Measurements from ENCODE around the gene TNNC1.

TNNC1 gene

GRCh38 chr3:52453496-52454249, at the start of gene TNNC1:
TSS of gene TNNC1 (minus strand) at chr3:52454041. CDS start at chr3:52454015, 26 bp downstream.
- DNase-seq: no peak

- DNase-seq: no peak
Measured at GRCh38 chr3:52502808-52503350, 49.0 kb upstream of the TNNC1 start.

- no peak for DNase-seq
Measured at GRCh38 chr3:52502001-52502400, 48.2 kb upstream of the TNNC1 start.

- no peak for DNase-seq
Measured at GRCh38 chr3:52501046-52501445, 47.2 kb upstream of the TNNC1 start.

- no peak for DNase-seq
Measured at GRCh38 chr3:52498137-52499054, 44.6 kb upstream of the TNNC1 start.

- DNase-seq: no peak
Measured at GRCh38 chr3:52495777-52496602, 42.1 kb upstream of the TNNC1 start.

GRCh38 chr3:52494886-52495495, 41.1 kb upstream of the TNNC1 start, which contains the start of gene STAB1:
TSS of gene STAB1 (plus strand) at chr3:52495338. CDS start at chr3:52495414, 76 bp downstream.
- no peak for DNase-seq

GRCh38 chr3:52494445-52494844, 40.6 kb upstream of the TNNC1 start:
- no peak for DNase-seq

GRCh38 chr3:52493232-52494017, 39.6 kb upstream of the TNNC1 start:
- DNase-seq: no peak

- no peak for DNase-seq
Measured at GRCh38 chr3:52492059-52492458, 38.2 kb upstream of the TNNC1 start.

- DNase-seq: no peak
Measured at GRCh38 chr3:52490939-52491526, 37.2 kb upstream of the TNNC1 start.

- no peak for DNase-seq
Measured at GRCh38 chr3:52490035-52490938, 36.4 kb upstream of the TNNC1 start.

GRCh38 chr3:52489453-52489852, 35.6 kb upstream of the TNNC1 start:
- no peak for DNase-seq

- DNase-seq: no peak
Measured at GRCh38 chr3:52488746-52489145, 34.9 kb upstream of the TNNC1 start.

- DNase-seq: no peak
Measured at GRCh38 chr3:52487788-52488691, 34.2 kb upstream of the TNNC1 start.

GRCh38 chr3:52487050-52487787, 33.4 kb upstream of the TNNC1 start:
- DNase-seq: no peak

GRCh38 chr3:52484680-52485461, 31.0 kb upstream of the TNNC1 start:
- no peak for DNase-seq
